Activated T-helper 17 cell treated with anti-CD3 and anti-CD28 coated beads, Interleukin-2, amount 50 U/mL, for 72 hours (primary cell): Measurements from ENCODE around the gene PDCD1LG2. TPM values are rescaled to one million over a fixed set of nuclear protein-coding genes. Genes with fewer than 3 reads are reported as not detected.
"Not testable (repeated sequence)": the region's sequence is repeated elsewhere in the genome, so short reads cannot be mapped to it uniquely, and the experiment has no call there.

ENCODE experiments used
- ATAC-seq: fragments of 150-1000 bp; cut with Tn5 transposase; replicated peaks from 2 replicates; pipeline ENCODE4 v1.10.0; 2021; ENCODE audit warnings: mild to moderate bottlenecking, moderate library complexity
- H3K27ac Mint-ChIP-seq: one replicate; pipeline ENCODE4 v1.8.0; 2022; ENCODE audit warnings: mixed read lengths
- H3K27me3 Mint-ChIP-seq: one replicate; pipeline ENCODE4 v1.8.0; 2022; ENCODE audit warnings: mixed read lengths
- H3K36me3 Mint-ChIP-seq: one replicate; pipeline ENCODE4 v1.8.0; 2022; ENCODE audit warnings: low read depth, mild to moderate bottlenecking, mixed read lengths
- H3K4me1 Mint-ChIP-seq: one replicate; pipeline ENCODE4 v1.8.0; 2022; ENCODE audit warnings: mixed read lengths
- H3K4me3 Mint-ChIP-seq: one replicate; pipeline ENCODE4 v1.8.0; 2022; ENCODE audit warnings: mild to moderate bottlenecking, mixed read lengths
- H3K9me3 Mint-ChIP-seq: one replicate; pipeline ENCODE4 v1.8.0; 2022; ENCODE audit warnings: mixed read lengths
- total RNA-seq, 2 donors: library from RNA; stranded (reverse); gene quantifications; one replicate each; pipeline ENCODE4 v1.2.3, GENCODE V29; 2022

PDCD1LG2 gene
- total RNA-seq, 2 donors from 2014 or later: 1.2 to 1.5 TPM

DNA sequence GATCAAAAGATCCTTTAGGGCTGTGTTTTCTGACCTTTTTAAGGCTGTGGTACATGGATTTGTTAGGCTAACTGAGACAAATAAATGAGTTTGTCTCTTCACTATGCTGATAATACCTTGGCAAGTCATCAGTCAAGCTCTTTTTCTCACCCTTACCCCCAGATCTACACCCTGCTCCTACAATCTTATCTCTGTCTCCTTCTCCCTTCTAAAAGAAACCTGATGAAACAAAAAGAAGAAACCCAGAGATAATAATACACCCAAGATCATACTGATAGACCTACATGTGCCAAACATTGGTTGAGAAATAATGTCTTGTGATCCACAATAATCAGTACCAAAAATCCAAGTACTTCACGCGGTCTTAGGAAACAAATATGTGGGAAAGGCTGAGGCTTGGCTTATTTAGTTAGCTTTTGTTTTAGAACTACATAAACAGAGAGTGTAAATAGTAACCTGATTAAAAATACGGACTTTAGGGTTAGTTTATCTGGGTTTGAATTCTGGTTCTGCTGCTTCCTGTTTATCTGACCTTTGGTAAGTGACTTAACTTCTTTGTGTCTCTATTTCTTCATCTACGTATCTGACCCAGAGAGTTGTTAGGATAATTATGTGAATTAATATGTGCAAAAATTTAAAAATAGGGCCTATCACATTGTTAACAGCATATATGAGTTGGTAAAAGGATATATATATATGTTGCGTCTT is 24.8 kb upstream of the PDCD1LG2 start:
- ATAC-seq: no peak
- H3K4me3 Mint-ChIP-seq: no peak overlapping the region

DNA sequence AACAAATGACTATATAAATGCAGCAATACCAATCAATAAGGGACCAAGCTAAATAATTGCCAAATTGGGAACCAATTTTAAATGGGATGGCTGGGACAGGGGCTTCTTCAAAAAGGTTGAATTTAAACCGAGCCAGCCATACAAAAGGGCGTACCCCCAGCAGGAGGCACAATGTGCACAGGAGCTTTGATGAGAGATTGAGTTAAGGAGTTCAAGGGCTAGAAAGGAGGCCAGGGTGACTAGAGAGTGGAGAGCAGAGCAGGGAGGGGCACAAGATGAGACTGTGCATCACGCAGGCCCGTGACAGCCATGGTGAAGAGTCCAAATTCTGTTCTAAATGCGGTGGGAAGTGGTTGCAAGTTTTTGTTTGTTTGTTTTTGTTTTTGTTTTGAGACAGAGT is 23.3 kb upstream of the PDCD1LG2 start:
- H3K36me3 Mint-ChIP-seq: no peaks in the 10 kb centered on the region
- H3K27ac Mint-ChIP-seq: no peak overlapping the region
- H3K27me3 Mint-ChIP-seq: no peaks in the 10 kb centered on the region
- H3K4me1 Mint-ChIP-seq: no peaks in the 10 kb centered on the region
- no peaks in the 10 kb centered on the region for H3K9me3 Mint-ChIP-seq
- ATAC-seq: no peak
- H3K4me3 Mint-ChIP-seq: no peak overlapping the region

More for the DNA sequence above, 24.8 kb upstream of the PDCD1LG2 start:
- Mint-ChIP-seq H3K36me3 (no peaks in the 10 kb centered on the region), H3K9me3 (no peaks in the 10 kb centered on the region), H3K27ac (no peak overlapping the region), H3K4me1 (peaks cover under 1% of the 10 kb centered on the region), H3K27me3 (no peaks in the 10 kb centered on the region)

DNA sequence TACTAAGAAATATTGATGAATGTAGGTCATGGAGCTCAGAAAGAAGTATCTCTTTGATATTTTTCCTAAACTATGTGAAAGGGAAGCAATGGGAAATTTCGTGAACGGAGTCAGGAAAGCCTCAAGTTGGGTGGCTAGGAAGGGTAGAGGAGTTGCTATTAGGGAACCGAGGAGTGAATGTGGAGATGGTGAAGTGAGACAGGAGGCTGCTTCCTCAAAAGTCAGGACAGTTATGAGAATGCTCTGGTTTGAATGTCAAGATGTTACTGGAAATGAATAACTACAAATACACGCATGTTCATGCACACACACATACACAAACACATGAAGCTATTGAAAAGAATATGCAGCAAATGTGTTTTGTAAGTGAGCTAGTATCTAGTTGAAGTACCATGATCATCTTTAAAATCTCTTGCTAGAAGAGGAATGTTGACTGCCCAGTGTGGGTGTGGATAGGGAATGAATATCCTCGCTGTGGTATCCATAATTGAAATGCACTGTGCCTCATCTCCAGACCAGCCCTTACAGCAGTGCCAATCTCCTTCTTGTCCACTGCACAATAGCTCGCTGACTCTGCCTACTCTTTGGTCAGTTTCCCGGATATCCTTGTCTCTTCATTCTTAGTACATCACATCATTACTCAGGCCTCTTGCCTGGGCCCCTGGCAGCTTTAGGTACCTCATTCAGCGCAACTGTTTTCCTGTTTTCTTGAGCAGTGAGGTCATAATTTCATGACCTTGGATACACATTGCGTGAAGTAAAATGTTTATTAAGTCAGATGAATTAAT is 21.9 kb upstream of the PDCD1LG2 start:
- Mint-ChIP-seq H3K9me3 (no peaks in the 10 kb centered on the region), H3K36me3 (no peaks in the 10 kb centered on the region), H3K4me3 (no peak overlapping the region), H3K27ac (no peak overlapping the region), H3K27me3 (no peaks in the 10 kb centered on the region), H3K4me1 (peaks cover 6% of the 10 kb centered on the region)
- no peak for ATAC-seq

DNA sequence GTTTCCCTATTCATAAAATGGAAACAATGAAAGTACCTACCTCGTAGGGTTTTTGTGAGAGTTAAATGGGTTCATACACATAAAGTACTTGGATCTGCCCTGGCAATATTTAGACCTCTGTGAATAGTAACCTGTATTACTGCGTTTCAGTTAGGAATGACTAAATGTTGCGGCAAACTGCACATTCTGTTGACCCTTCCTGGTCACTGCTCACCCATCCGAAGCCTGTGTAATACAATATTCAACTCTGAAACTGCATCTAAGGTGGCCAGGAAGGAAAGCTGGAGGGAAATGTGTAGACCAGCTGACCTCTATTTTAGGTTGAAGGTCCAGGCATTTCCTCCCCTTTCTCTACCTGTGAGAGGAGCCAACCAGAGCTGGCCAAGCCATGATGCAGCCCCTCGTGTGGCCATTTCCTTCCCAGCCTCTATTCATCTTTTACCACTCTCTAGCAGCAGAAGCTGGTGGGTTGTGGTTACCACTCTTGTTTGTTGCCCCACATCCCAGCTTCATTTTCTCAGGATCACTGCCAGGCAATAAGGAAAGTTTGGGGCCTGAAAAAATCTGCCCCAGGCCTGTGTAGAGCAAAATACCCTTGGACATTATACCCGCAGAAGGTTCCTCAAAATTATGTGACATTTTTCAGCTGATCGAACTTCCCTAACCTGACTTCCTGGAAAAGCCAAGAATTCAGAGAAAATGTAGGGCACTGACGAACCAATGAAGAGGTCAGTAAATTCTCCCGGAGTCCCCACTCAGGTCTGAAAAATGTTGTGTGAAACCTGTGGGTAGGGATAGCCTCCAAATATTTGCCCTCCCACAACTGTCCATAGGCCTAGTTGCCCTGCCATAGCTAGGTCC is 20.5 kb upstream of the PDCD1LG2 start:
- no peaks in the 10 kb centered on the region for H3K27me3 Mint-ChIP-seq
- ATAC-seq: no peak
- H3K9me3 Mint-ChIP-seq: no peaks in the 10 kb centered on the region
- no peak overlapping the region for H3K27ac Mint-ChIP-seq
- H3K36me3 Mint-ChIP-seq: no peaks in the 10 kb centered on the region
- peaks cover 14% of the 10 kb centered on the region for H3K4me1 Mint-ChIP-seq
- no peak overlapping the region for H3K4me3 Mint-ChIP-seq

DNA sequence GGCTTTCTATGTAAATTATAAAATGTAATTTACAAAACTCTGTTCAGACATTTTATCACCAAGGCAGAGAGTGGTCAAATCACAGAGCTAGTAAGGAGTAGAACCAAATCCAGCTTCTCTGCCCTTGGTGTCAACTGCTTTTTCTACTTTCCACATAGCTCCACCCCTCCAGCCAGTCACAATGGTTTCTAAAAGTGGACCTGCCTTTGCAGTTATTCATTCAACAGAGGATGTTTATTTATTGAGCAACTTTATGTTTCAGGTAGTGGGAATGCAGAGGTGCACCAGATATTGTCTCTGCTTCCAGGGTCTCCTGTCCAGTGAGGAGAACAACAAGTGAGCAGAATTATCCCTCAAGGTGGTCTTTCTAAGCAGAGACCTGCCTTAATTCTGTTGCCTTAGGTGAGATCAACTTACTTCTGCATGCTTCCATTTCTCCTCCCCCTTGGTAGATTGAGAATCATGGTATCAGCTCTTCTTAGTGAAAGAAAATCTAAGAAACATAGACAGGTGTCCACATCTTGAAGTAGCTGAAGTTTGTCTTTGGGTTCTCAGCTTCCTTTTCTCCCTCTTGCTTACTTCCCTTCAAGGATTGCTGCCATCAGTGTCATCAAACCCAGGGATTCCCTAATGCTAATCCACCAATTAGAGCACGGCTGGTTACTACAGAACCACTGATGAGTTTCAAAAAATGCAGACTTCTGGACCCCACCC is 17.2 kb upstream of the PDCD1LG2 start:
- H3K27ac Mint-ChIP-seq: peak overlapping the region; percentile 56
- no peaks in the 10 kb centered on the region for H3K36me3 Mint-ChIP-seq
- no peaks in the 10 kb centered on the region for H3K9me3 Mint-ChIP-seq
- ATAC-seq: no peak
- H3K27me3 Mint-ChIP-seq: no peaks in the 10 kb centered on the region
- H3K4me3 Mint-ChIP-seq: peak overlapping the region; percentile 67
- peaks cover 14% of the 10 kb centered on the region for H3K4me1 Mint-ChIP-seq

DNA sequence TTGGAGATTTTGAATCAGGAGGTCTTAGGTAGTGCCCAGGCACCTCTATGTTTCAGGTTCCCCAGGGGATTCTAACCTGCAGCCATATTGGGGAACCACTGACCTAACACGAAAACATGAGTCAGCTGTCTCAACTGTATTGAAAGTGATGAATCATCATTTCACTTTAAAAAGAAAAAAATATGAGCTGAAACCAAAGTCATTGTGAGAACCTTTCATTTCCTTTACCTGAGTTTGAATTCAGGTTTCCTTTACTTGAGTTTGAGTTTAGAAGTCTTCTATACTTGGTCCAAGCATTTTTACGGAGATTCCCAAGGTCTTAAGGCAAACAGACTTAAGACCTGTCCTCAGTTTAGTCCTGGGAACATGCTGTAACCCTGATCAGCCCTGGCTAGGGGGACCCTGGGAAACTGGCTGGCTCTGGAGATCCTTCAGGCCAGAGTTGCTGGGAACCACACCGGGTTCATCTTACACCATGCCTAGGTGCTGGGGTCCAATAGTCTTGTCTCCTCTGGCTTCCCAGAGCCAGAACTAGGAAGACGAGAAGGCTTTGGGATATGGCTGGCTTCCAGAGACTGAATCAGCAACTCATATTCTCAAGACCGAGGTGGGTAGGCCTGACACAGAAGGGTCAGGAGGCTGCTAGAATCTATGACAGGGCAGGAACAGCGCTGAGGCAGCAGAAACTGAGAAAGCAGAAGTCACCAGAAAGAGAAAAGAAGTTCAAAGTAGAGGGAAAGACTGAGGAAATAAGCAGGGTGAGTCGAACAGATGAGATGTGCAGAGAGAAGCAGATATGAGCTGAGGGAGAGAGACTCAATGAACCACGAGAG is 16.4 kb upstream of the PDCD1LG2 start:
- Mint-ChIP-seq H3K4me1 (peaks cover 14% of the 10 kb centered on the region), H3K27me3 (no peaks in the 10 kb centered on the region), H3K27ac (peak overlapping the region; percentile 56), H3K9me3 (no peaks in the 10 kb centered on the region), H3K4me3 (peak overlapping the region; percentile 67), H3K36me3 (no peaks in the 10 kb centered on the region)
- peak; percentile 90 for ATAC-seq

DNA sequence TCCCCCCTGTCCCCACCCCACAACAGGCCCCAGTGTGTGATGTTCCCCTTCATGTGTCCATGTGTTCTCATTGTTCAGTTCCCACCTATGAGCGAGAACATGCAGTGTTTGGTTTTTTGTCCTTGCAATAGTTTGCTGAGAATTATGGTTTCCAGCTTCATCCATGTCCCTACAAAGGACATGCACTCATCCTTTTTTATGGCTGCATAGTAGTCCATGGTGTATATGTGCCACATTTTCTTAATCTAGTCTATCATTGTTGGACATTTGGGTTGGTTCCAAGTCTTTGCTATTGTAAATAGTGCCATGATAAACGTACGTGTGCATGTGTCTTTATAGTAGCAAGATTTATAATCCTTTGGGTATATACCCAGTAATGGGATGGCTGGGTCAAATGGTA is 15.6 kb upstream of the PDCD1LG2 start:
- not testable (repeated sequence) for H3K27me3 Mint-ChIP-seq, ATAC-seq, H3K9me3 Mint-ChIP-seq, H3K36me3 Mint-ChIP-seq, H3K27ac Mint-ChIP-seq
- peak overlapping the region; percentile 67 for H3K4me3 Mint-ChIP-seq
- peaks cover 14% of the 10 kb centered on the region for H3K4me1 Mint-ChIP-seq

DNA sequence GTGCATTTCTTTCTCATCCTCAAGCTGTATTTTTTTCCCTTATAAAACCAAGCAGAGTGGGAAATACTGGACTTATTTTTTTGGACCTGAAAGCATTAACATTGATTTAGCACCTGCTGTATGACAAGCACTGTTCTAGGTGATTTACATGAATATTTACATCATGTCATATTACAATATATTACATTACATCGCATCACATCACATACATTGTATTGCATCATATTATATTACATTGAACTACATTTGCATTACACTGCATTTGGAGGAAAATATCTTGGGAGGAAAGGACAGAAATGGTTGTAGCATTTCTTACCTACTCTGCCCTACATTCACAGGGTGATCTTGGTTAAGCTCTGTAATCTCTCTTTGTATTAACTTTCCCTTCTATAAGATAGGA is 11.2 kb upstream of the PDCD1LG2 start:
- Mint-ChIP-seq H3K9me3 (no peaks in the 10 kb centered on the region), H3K4me1 (peaks cover 4% of the 10 kb centered on the region), H3K27ac (no peak overlapping the region), H3K4me3 (no peak overlapping the region), H3K27me3 (no peaks in the 10 kb centered on the region), H3K36me3 (no peaks in the 10 kb centered on the region)
- no peak for ATAC-seq

DNA sequence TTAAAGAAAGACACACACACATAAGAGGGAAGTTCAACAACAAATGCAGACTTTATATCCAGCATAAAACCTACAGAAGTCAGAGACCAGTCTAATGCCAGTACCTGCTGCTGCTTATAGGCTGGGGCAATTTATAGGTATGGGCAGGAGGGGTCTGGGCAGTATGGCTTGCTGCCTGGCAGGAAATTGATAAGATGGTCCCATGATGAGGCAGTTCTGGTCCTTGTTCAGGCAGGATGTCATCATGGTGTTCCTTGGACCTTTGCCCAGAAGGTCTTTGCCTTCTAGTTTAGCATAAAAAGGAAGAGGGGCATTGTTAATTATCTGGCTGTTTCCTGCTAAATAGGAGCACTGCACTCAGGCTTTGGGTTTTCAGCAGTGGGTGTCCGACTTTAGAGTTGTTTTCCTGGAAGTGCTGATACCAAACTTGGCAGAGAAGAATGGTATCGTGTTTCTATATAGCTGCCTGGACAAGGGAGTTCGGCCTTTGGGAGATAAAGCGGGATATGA is 10.4 kb upstream of the PDCD1LG2 start:
- H3K27me3 Mint-ChIP-seq: no peaks in the 10 kb centered on the region
- peaks cover 6% of the 10 kb centered on the region for H3K9me3 Mint-ChIP-seq
- H3K27ac Mint-ChIP-seq: no peak overlapping the region
- no peaks in the 10 kb centered on the region for H3K36me3 Mint-ChIP-seq
- H3K4me1 Mint-ChIP-seq: peaks cover 7% of the 10 kb centered on the region
- no peak for ATAC-seq
- no peak overlapping the region for H3K4me3 Mint-ChIP-seq

DNA sequence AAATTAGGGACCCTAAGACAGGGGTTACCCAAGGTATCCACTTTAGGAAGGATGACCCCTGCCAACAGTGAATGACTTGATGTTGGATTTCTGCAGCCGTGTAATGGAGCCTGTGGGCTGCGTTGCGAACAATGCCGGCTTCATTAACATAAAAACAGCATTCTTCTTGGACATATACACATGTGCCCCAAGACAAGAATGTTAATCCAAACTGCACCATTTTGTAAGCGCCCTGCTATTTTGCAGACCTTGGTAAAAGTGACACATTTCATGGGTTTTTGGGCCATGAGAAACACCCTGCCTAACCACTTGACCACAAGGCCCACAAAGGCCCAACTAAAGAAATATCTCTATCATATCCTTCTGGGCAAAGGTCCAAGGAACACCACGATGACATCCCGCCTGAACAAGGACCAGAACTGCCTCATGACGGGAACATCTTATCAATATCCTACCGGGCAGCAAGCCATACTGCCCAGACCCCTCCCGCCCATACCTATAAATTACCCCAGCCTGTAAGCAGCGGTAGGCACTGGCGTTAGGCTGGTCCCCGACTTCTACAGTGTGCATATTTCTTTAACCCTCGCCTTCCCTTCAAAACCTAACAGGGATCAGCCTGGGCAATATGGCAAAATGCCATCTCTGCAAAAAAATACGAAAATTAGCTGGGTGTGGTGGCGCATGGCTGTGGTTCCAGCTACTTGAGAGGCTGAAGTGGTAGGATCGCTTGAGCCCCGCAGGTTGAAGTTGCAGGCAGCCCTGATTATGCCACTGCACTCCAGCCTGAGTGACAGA is 9.7 kb upstream of the PDCD1LG2 start:
- peaks cover 9% of the 10 kb centered on the region for H3K4me1 Mint-ChIP-seq
- no peaks in the 10 kb centered on the region for H3K27me3 Mint-ChIP-seq
- no peak overlapping the region for H3K27ac Mint-ChIP-seq
- H3K9me3 Mint-ChIP-seq: peaks cover 11% of the 10 kb centered on the region
- no peak overlapping the region for H3K4me3 Mint-ChIP-seq
- ATAC-seq: no peak
- H3K36me3 Mint-ChIP-seq: no peaks in the 10 kb centered on the region

DNA sequence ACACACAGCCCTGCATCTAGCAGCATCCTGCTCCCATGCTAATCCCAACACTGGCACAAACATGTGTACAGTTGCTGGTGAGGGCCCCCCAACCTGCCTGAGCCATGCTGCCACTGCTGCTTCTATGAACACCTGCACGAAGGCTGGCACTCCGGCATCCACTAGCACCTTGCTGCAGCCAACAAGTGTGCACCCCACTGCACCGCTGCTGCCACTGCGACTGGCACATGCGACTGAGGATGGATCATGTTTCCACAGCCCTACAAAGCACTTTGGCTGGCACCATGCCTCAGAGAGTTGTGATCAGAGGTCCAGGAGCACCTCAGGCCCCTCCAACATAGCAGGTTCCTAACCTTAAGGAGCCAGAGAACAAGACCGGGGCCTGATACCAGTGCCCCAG is 7.8 kb upstream of the PDCD1LG2 start:
- Mint-ChIP-seq H3K4me3 (no peak overlapping the region), H3K36me3 (no peaks in the 10 kb centered on the region), H3K9me3 (peaks cover 11% of the 10 kb centered on the region), H3K27ac (no peak overlapping the region), H3K27me3 (no peaks in the 10 kb centered on the region), H3K4me1 (peaks cover 9% of the 10 kb centered on the region)
- ATAC-seq: no peak

DNA sequence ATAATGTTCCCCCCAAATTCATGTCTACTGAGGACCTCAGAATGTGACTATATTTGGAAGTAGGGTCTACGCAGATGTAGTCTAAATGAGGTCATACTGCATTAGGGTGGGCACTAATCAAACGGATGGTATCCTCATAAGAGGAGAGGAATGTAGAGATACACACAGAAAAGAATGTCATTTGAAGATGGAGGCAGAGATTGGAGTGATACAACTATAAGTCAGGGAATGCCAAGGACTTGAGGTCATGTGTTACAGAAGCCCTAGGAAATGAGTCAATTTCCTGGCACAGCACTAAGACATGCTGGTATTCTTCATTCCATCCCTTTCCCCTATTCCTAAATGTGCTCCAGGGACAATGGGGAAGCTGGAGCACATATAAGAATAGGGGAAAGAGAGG is 758 bp upstream of the PDCD1LG2 start:
- Mint-ChIP-seq H3K27me3 (no peaks in the 10 kb centered on the region), H3K4me1 (peaks cover 52% of the 10 kb centered on the region), H3K9me3 (peaks cover 12% of the 10 kb centered on the region), H3K27ac (peak overlapping the region; percentile 94), H3K36me3 (no peaks in the 10 kb centered on the region), H3K4me3 (peak overlapping the region; percentile 86)
- ATAC-seq: no peak

DNA sequence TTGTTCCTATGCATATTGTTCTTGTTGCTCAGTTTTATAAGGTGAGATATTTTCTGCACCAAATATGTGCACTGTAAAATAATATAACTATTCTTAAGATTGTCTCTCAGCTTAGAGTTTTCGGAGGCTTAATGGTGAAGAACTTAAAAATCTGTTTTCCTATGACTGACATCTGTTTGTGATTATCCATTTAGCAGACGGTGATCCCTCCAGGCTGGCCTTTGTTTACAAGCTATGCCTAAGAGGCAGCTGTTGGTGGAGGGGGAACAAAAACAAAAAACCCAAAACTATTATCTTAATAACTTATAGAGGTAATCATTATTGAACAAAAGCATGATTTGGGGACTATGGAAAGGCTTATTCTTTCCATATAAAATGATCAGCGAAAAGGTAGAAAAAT is 658 bp downstream of the PDCD1LG2 start:
- H3K27ac Mint-ChIP-seq: peak overlapping the region; percentile 94
- H3K36me3 Mint-ChIP-seq: no peaks in the 10 kb centered on the region
- no peaks in the 10 kb centered on the region for H3K27me3 Mint-ChIP-seq
- H3K4me1 Mint-ChIP-seq: peaks cover 47% of the 10 kb centered on the region
- peaks cover 3% of the 10 kb centered on the region for H3K9me3 Mint-ChIP-seq
- no peak for ATAC-seq
- H3K4me3 Mint-ChIP-seq: peak overlapping the region; percentile 86
